Effector CD8-positive, alpha-beta T cell (primary cell): ENCODE data around the gene CCDC74A.
"Not testable (repeated sequence)": the region's sequence is repeated elsewhere in the genome, so short reads cannot be mapped to it uniquely, and the experiment has no call there.

Source experiments
- DNase-seq: peaks from one replicate; lab custom pipeline; 2025; lab: John Stamatoyannopoulos, UW
- total RNA-seq, 4 experiments: gene quantifications; one replicate each; lab custom pipeline; 2026; lab: John Stamatoyannopoulos, UW

The CCDC74A gene
- total RNA-seq: 2.7 to 22.1 (median 13.4) reads per million in 4 experiments

GRCh38 chr2:131527131-131528001, at the start of gene CCDC74A:
Gene CCDC74A (plus strand): TSS chr2:131527888. CDS start chr2:131527971, 83 bp downstream.
- DNase-seq: peak; percentile 65

GRCh38 chr2:131478074-131478849, 49.4 kb upstream of the CCDC74A start:
- DNase-seq: not testable (repeated sequence)

GRCh38 chr2:131478850-131479461, 48.7 kb upstream of the CCDC74A start:
- DNase-seq: not testable (repeated sequence)

GRCh38 chr2:131480351-131480750, 47.3 kb upstream of the CCDC74A start:
- not testable (repeated sequence) for DNase-seq

- not testable (repeated sequence) for DNase-seq
Measured at GRCh38 chr2:131482506-131483155, 45.1 kb upstream of the CCDC74A start.

- not testable (repeated sequence) for DNase-seq
Measured at GRCh38 chr2:131483981-131484820, 43.5 kb upstream of the CCDC74A start.

GRCh38 chr2:131484906-131485460, 42.7 kb upstream of the CCDC74A start:
- not testable (repeated sequence) for DNase-seq

- DNase-seq: not testable (repeated sequence)
Measured at GRCh38 chr2:131486201-131486902, 41.3 kb upstream of the CCDC74A start.

- DNase-seq: no peak
Measured at GRCh38 chr2:131488306-131489205, 39.1 kb upstream of the CCDC74A start.

GRCh38 chr2:131490616-131491468, 36.8 kb upstream of the CCDC74A start:
- not testable (repeated sequence) for DNase-seq

- not testable (repeated sequence) for DNase-seq
Measured at GRCh38 chr2:131491469-131491836, 36.2 kb upstream of the CCDC74A start.

- DNase-seq: peak; percentile 43
Measured at GRCh38 chr2:131492015-131492417, 35.7 kb upstream of the CCDC74A start, which contains the start of gene MZT2A. Gene MZT2A (minus strand): TSS chr2:131492397. CDS start chr2:131492376, 21 bp downstream.

GRCh38 chr2:131492418-131493198, 35.1 kb upstream of the CCDC74A start:
- DNase-seq: peak; percentile 98

- no peak for DNase-seq
Measured at GRCh38 chr2:131493199-131493968, 34.3 kb upstream of the CCDC74A start.

GRCh38 chr2:131495506-131495905, 32.2 kb upstream of the CCDC74A start:
- DNase-seq: not testable (repeated sequence)
